NT2/D1 (cell line): ENCODE results near the gene AMZ2.

ENCODE experiments used
- YY1 ChIP-seq: IDR thresholded peaks from 2 replicates; pipeline ENCODE4 v1.6.1; 2011; ENCODE audit not compliant: insufficient read length, insufficient read depth
- ZNF274 ChIP-seq: IDR thresholded peaks from 2 replicates; pipeline ENCODE4 v1.6.1; 2011; ENCODE audit warnings: mild to moderate bottlenecking, low read depth, low read length

- no peak for TF ChIP-seq ZNF274
- no peak for TF ChIP-seq YY1
Measured at GRCh38 chr17:68257934-68258333, 10.1 kb downstream of the AMZ2 start.
